K562 (cell line): ENCODE results near the gene WHAMM. TPM values are rescaled to one million over a fixed set of nuclear protein-coding genes. Genes with fewer than 3 reads are reported as not detected.

Experiments
- ETV6 ChIP-seq, 3 experiments: fragments of 150-350 bp in 1 of 3; sonication (generic) in 1 of 3; formaldehyde crosslinking in 1 of 3; IDR thresholded peaks; 2 replicates each; pipeline versions ENCODE4 v1.6.1 to v1.8.0; 2014 to 2022; ENCODE audit warnings: borderline replicate concordance in 2 of 3, low read depth in 2 of 3, antibody characterized with exemption in 1 of 3, low read length in 1 of 3, mild to moderate bottlenecking in 1 of 3, missing genetic modification reagents in 1 of 3
- HMG20B ChIP-seq: fragments of 250-450 bp; sonication (Bioruptor Pico); IDR thresholded peaks from 2 replicates; pipeline ENCODE4 v1.5.0; 2021; ENCODE audit warnings: mild to moderate bottlenecking
- PRDM10 ChIP-seq: fragments of 450-650 bp; IDR thresholded peaks from 2 replicates; pipeline ENCODE4 v1.6.1; 2018; ENCODE audit not compliant: partially characterized antibody
- ZNF780A ChIP-seq: fragments of 250-450 bp; sonication (Bioruptor Pico); IDR thresholded peaks from 2 replicates; pipeline ENCODE4 v1.5.0; 2021; ENCODE audit warnings: mild to moderate bottlenecking
- polyA plus RNA-seq, 8 experiments: library from polyadenylated mRNA; depleted of rRNA in 4 of 8; stranded (reverse) in 5 of 8; unstranded in 3 of 8; fragments of >200 nt; fragmentation: Nextera tagmentation in 2 of 8; fragmentation: Illumina TruSeq in 1 of 8; extraction: Ambion mirVana in 2 of 8; extraction: Trizol in 1 of 8; gene quantifications; 2 replicates each; pipeline versions ENCODE4 v1.2.1 to v1.2.3, GENCODE V29; 2011 to 2014; ENCODE audit warnings: inconsistent platforms in 1 of 8, missing spikeins in 1 of 8
- total RNA-seq, 7 experiments: library from RNA; depleted of rRNA in 6 of 7; stranded (reverse); fragments of >200 nt in 6 of 7; fragmentation: Illumina TruSeq in 2 of 7; extraction: Trizol in 2 of 7; gene quantifications; 2 replicates each; pipeline versions ENCODE4 v1.2.1 to v1.2.3, GENCODE V29; 2011 to 2021; ENCODE audit warnings: low replicate concordance in 1 of 7
- TF ChIP-seq, protein P1 (sequence below): fragments of 450-650 bp; IDR thresholded peaks from 2 replicates; pipeline ENCODE4 v1.6.1; 2018; ENCODE audit warnings: mild to moderate bottlenecking, low read depth; ENCODE audit not compliant: partially characterized antibody

The WHAMM gene
- total and polyA plus RNA-seq, 9 of the 15 experiments (the other 6 are each of a cell fraction or from before 2014, with no cell fraction given): 2.0 to 4.8 (median 3.6) TPM

GRCh38 chr15:82848241-82848993, 39.0 kb downstream of the WHAMM start (continued):
- no peak for TF ChIP-seq PRDM10
- TF ChIP-seq ETV6 (IDR thresholded peaks at IDR 0.05; ENCODE audit: borderline replicate concordance in 1 of 2, low read depth in 2 of 2, low read length in 1 of 2): no peak
- TF ChIP-seq ETV6 (CRISPR knock-in tag; IDR thresholded peaks at IDR 0.05; ENCODE audit: borderline replicate concordance): no peak
- no peak for TF ChIP-seq ZNF780A
- TF ChIP-seq HMG20B (CRISPR knock-in tag): no peak
- TF ChIP-seq, protein P1, sequence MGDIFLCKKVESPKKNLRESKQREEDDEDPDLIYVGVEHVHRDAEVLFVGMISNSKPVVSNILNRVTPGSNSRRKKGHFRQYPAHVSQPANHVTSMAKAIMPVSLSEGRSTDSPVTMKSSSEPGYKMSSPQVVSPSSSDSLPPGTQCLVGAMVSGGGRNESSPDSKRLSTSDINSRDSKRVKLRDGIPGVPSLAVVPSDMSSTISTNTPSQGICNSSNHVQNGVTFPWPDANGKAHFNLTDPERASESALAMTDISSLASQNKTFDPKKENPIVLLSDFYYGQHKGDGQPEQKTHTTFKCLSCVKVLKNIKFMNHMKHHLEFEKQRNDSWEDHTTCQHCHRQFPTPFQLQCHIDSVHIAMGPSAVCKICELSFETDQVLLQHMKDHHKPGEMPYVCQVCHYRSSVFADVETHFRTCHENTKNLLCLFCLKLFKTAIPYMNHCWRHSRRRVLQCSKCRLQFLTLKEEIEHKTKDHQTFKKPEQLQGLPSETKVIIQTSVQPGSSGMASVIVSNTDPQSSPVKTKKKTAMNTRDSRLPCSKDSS: no peak
